Measurements from ENCODE around the gene COQ9.
"Not testable (repeated sequence)": the region's sequence is repeated elsewhere in the genome, so short reads cannot be mapped to it uniquely, and the experiment has no call there.

The COQ9 gene

DNA sequence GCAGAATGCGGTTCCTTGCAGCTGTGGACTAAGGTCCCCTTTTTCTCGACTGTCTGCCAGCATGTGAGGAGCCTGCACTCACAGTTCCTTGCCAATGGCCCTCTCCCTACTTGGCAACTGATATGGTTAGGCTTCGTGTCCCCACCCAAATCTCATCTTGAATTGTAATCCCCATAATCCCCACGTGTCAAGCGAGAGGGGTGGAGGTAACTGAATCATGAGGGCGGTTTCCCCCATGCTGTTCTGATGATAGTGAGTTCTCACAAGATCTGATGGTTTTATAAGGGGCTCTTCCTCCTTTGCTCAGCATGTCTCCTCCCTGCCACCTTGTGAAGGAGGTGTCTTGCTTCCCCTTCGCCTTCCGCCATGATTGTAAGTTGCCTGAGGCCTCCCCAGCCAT, 20.0 kb upstream of the COQ9 start:
- DNase-seq = no peak

DNA sequence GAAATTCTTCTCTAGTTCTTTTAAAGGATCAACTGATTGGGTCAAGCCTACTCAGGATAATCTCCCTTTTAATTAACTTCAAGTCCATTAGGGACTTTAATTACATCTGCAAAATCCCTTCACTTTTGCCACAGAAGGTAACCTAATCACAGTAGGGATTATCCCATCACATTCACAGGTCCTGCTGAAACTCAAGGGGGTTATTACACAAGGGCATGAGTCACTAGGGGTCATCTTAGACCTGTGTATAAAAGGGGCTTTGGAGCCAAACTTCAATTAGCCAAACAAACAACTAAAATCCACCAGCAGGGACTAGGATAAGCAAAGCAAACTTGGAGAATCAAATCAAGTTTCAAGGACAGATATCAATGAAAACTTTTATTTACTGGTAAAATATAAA, 19.5 kb upstream of the COQ9 start:
- DNase-seq = no peak

DNA sequence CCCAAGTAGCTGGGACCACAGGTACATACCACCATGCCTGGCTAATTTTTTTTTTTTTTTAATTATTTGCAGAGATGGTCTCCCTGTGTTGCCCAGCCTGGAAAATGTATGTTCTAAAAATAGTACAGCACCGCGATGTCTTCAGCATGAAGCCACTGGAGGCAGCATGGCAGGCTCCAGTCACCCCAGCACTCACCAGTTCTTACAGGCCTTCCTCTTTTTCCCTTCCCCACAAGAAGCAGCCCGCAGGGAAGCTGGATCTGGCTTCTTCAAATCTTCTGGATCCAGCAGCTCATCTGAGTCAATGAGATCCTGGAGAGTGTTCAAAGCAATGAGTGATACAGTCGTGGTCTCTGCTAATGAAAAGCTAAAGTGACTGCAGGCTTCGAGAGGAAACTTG, 16.3 kb upstream of the COQ9 start:
- no peak for DNase-seq

DNA sequence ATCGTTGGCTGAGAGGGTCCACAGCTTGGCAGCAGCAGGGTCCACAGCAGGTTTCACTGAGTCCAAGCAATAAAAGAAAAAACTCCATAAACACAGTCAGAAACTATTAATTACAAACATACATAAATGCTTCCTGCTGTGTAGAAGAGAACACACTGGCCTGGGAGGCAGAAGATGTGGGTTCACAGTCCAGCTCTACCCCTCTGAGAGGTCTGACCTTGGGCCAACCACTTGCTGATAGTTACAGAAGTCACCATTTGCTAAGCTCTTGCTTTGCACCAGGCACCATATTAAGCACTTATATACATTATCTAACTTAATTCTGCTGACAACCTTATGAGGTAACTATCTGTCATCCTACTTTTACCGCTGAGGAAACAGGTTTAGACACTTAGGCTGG, 14.8 kb upstream of the COQ9 start:
- no peak for DNase-seq

DNA sequence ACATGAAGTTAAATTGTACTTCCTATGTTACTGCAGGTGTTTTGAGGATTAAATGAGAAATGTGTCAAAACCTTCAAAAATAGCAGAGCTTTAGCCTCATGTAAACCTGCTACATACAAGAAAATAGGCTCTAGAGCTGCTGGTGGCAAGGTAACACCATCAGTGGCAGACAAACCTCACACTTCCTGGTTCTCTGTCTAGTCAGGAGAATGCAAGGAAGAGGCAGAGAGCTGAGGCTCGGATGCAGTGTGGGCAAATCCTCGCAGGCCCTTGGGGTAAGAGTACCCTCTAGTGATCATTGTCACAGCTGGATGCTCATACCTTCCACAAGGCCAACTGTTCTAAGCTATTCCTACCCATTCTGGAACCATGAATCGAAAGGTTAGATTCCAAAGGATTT, 14.3 kb upstream of the COQ9 start:
- DNase-seq = no peak

DNA sequence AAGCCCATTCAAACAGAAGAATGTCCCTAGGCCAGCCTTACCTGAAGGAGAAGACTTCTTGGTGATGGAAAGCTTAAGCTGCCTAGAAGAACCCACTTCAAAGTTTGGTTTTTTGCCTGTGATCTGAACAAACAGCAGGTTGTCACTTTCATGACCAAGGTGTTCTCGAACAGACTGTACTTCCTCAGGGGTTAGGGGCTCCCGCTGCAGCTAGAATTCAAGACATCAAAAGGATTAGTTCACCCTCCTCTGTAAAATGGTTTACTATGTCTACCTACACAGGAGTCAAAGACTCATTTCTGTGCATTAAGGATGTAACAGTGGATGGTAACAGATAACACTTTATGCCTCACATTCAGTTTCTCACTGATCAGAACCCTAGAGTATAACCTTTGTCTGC, 13.3 kb upstream of the COQ9 start:
- no peak for DNase-seq

DNA sequence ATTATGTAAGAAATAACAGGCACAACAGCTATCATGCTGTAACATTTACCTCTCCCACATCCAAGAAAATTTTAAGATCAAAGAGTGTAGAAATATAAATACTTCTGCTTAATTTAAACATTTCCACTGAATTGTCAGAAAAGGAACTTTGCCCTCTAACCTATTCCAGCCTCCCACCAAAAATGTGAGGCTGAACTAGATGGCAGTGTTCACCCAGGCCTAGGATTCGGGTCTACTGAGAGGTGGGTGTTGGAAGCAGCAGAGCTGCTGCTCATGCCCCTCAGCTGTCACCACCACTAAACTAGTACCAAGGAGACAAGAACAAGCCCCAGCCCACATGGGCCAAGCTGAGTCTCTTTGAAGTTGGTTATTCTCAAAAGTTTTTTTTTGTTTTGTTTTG, 11.4 kb upstream of the COQ9 start:
- no peak for DNase-seq

DNA sequence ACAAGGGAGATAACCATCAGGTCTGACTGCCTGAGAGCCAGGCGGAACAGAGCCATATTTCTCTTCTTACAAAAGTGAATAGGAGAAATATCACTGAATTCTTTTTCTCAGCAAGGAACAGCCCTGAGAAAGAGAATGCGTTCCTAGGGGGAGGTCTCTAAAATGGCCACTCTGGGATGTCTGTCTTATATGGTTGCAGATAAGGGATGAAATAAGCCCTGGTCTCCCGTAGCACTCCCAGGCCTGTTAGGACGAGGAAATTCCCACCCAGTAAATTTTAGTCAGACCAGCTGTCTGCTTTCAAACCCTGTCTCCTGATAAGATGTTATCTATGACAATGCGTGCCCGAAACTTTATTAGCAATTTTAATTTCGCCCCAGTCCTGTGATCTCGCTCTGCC, 7.3 kb upstream of the COQ9 start:
- DNase-seq = not testable (repeated sequence)

DNA sequence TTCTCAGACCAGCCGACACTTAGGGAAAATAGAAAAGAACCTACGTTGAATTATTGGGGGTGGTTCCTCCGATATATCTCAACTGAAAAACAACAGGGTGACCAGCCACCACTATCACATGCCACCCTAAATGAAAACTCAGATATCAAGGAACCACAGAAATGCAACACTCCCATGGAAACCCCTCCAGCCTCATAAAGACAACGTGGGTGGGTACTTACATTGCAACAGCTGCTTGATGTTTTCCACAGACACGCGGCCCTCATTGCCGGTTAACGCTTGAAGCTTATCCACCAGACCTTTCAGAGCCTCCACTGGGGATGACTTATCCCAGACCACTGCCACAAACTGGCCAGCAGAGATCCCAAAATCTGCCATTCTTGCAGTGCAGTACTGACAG, 6.7 kb upstream of the COQ9 start:
- not testable (repeated sequence) for DNase-seq

DNA sequence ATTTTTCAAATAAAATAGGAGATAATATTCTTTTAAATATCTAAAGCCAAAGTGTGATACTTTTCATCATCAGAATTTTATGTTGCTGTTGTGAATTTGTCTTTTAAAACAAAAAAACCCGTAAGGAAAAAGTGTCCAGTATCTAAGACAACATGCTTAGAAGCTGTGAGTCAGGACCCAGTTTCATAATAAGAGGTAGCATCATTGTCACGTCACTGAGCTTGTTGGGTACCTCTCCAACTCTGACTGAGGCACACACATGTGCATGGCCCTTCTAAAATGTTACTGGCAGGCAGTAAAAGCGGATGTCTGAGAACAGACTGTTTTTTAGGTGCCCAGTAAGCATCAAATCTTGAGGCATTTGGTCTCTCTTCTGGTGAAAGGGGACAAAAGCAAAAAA, 2.6 kb upstream of the COQ9 start:
- no peak for DNase-seq

DNA sequence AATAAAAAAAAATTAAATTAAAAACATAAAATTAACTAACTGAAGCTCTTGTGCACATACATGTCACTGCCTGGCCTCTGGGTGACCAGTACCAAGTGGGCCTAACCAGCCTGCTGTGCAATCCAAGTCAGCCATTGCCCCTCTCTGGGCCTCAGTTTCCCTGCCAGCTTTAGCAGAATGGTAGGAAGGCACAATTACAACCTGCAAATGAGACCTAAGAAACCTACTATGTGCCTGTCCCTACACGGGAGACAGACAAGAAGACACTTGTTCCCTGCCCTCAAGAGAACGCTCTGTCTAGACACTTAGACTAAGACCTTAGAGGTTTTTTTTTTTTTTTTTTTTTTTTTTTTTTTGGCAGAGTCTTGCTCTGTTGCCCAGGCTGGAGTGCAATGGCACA, 1.8 kb upstream of the COQ9 start:
- no peak for DNase-seq

DNA sequence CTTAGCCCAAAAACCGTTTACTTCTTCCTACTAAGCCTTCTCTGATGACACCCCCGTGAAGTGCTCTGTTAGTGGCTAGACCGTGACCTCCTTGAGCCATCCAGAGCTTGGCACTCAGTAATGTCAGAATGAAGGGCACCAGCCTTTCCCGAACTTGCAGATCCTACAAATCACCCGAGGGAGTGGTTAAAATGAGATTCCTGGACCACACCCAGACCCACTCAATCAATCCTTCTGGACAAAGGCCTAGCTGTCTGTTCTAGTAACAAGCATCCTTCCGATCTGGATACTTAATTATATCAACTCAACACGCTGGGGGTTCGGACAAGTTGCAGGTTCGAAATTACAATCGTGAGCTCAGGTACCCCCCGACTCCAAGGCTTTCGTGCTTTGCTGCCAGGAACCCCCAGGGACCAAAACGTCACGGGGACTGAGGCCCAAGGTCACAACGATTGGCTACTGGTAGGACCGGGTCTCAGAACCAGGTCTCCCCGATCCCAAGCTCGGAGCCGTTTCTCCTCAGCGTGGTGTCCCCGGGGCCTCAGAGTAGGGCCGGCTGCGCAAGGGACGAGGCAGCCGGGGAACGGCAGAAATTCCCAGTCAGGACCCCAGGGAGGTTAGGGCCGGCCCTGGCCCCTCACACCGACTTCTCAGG, 621 bp upstream of the COQ9 start:
- no peak for DNase-seq

DNA sequence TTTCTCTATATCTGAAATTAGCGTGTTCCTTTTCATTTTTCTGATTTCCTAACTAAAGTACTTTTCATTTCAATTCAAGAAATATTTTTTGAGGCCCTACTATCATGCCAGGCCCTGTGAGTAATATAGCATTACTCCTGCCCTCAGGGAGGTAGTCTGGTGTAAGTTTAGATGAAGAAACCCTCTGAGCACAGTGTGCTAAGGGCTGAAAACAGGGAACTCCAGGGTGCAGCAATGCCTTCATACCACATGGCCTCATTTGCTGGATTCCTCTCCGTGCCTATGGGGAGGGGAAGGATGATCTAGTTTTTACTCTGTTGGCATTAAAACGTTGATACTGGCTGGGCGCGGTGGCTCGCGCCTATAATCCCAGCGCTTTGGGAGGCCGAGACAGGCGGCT, 4.7 kb downstream of the COQ9 start:
- no peak for DNase-seq

DNA sequence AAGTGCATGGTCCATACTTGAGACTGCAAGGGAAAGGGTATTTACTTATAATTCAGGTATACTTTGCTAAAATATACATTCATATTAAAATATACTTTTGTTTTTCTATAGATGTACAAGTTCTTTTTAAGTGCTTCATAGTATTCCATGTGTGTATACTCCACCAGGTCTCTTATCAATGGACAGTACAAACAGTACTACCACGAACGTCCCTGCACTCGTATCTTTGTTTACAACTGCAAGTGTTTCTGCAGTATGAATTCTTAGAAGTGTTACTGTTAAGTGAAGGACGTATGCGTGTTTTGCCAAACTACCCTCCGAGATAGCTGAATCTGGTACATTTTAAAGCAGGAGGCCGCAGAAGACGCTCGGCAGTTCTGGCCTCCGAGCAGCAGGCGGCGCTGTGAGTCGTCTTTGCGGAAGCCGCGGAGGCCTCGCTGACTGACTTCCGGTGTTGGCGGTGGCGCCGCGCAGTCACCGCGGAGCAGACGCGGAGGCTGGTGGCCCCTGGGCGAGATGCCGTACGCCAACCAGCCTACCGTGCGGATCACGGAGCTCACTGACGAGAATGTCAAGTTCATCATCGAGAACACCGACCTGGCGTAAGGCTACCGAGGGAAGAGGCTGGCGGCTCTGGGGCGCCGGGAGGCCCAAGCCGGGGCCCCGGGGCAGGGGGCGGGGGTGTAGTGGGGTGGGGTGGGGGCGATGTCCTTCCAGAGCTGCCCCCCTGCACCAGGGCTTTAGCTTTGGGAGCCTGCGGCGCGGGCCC, 15.1 kb downstream of the COQ9 start, which contains the start of gene POLR2C:
Gene POLR2C, plus strand, starts transcription at position 471 of the 769 bp plus-strand sequence. Its CDS starts 46 bp downstream, at position 517.
- DNase-seq = no peak

DNA sequence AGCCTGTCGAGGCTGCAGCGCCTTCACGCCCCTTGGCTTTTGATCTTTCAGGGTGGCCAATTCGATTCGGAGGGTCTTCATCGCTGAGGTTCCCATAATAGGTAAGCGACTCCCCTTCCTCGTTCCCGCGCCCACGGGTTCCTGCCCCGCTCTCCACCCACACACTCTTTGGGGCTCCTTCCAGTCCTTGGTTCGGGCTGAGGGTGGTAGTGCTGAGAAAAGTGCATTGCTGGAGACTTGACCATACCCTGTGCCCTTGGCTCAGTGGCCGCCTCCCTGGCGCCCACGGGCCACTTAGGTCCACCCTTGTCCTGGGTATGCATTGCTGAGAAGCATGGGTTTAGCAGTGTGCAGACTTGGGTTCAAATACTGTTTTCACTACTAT, 15.7 kb downstream of the COQ9 start:
- no peak for DNase-seq

DNA sequence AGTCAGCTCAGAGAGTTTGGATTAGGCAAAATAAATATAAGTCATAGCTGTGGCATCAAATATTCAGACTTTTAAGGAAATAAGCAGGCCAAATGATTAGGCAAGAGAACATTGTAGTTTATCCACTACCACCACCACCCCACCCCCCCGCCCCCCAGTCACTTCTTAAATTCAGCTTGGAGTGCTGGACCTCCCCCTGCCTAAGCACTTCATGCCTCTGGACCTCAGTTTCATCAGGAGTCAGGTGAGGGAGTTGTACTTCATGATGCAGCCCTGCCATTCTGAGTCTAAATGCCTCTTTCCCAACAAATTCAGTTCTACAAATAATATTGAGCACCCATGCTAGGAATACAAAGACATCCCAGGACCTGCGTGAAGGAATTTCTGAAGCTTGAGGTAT, 17.2 kb downstream of the COQ9 start:
- DNase-seq = no peak

DNA sequence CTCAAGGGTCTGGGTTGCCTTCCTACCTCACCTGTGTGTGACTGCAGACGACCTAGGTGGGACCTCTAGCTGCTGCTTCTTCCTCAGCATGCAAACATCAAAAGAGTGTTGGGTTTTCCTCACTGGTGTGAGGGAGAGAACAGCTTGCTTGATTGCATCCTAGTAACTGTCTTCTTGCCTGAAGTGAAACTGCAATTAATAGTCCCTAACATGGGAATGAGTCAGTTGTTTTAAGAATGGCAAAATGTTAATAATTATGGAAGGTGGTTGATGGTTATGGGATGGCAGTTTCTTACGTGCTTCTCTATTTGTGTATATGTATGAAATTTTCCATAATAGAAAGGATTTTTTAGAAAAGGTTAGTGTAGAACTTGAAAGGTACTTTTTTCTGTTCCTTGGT, 21.1 kb downstream of the COQ9 start:
- no peak for DNase-seq

DNA sequence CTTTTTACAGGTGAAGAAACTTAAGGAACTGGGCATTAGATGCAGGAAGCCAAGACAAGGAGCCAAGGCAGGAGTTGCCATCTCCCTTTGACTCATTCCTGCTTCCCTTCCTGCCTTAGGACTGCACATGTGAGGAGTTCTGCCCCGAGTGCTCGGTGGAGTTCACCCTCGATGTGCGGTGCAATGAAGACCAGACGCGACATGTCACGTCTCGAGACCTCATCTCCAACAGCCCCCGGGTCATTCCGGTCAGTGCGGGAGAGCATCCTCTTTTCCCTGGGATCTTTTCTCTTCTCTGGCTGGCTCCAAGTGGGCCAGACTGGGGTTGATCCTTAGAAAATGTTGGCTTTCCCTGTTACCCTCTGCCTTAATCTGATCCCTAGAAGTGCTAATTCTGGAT, 21.8 kb downstream of the COQ9 start:
- DNase-seq = no peak

DNA sequence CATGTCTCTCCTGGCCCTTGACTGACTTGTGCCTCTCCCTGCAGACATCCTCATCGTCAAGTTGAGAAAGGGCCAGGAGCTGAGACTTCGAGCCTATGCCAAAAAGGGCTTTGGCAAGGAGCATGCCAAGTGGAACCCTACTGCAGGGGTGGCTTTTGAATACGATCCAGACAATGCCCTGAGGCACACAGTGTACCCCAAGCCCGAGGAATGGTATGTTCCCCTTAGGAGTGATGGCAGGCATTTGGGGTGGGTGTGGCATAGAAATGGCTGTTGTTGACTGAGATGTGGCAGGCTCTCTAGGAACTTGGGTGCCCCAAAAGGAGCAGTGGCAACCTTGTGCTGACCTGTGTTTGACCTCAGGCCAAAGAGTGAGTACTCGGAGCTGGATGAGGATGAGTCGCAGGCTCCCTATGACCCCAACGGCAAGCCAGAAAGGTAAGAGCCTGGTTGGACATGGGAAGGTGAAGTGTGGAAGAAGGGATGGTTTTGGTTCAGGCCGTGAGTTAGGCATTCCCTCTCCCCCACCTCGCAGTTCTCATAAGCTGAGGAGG, 22.7 kb downstream of the COQ9 start:
- DNase-seq = no peak

DNA sequence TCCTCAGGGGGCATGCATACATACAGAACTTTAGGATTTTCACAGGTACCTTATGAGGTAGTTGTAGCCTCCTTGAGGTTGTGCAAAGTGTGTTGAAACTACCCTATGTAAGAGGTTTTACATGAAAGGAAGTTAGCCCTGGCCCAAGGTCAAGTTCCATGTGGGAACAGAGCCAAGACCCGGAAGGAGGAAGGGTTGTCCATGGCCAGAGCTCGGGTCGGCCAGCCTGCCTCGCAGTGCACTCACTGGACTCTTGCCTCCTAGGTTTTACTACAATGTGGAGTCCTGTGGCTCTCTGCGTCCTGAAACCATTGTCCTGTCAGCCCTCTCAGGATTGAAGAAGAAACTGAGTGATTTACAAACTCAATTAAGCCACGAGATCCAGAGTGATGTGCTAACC, 23.4 kb downstream of the COQ9 start:
- no peak for DNase-seq

DNA sequence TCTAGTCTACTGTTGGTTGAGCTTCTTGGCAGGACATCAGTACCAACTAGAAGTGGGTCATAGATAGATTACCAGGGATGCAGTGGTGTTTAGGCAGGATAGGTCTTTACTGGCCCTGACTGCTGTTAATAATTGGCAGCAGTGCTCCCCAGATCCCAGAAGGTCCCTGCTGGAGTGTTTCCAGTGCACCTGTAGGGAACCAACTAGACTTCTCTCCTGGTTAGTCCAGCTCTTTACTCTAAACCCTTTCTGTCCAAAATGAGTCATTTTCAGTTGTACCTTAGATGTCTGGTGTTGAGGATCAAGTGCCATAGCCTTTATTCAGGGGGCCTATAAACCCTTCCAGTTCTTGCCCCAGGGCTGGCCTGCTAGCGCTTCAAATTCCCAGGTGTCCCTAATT, 23.9 kb downstream of the COQ9 start:
- no peak for DNase-seq

DNA sequence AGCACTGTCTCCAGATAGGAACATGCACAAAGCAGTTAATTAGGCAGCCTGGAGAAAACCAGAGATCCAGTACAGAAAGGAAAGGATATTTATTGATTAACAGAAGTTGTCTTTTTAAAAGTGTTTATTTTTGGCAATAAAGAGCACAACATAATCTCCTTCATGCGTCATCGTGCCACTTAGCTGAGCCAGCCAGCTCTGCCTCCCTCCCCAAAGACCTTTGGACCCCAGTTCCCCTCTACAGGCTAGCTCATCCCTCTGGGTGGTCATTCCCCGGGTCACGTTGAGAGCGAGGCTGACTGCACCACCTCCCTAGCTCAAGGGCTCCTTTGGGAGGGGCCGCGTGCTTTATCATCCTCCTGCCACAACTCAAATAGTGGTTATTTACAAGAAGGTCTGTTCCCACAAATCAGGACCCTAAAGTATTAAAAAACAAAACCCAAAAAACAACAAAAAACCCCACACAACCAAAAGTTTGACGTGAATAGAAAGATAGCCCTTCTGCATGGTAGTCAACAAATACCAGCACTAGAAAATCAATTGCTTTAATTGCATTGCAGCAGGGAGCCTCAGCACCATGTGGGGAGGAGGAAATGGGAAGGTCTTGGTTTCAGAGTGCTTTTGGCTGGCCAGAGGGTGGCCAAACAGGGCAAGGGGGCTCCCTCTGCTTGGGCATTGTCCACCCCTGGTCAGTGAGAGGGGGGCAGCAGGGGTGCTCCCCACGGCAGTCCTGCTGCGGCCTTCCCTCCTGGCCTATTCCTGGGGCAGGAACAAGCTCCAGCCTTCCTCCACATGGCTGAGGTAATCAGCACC, 24.8 kb downstream of the COQ9 start:
- no peak for DNase-seq

DNA sequence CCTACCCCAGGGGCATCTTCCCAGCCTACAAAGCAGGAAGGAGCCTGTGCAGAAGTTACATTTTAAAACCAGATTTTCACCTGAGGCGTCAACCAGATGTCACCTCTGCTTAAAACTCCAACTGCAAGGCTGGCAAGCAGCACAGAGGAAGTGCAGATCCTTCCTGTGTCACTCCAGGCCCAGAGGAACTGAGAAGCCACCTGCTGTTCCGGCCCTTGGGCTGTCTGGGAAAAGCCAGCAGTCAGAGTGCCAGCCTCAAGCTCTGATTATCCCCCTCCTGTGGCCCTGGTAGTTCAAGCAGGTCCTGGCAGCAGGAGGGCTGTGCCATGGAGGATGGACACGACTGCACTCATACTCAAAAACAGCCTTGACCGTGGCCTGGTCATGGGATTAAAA, 25.4 kb downstream of the COQ9 start:
- no peak for DNase-seq

Data from cortex of kidney (tissue), 1 donor.